ENCODE results near the gene AARS2.
"Not testable (repeated sequence)": the region's sequence is repeated elsewhere in the genome, so short reads cannot be mapped to it uniquely, and the experiment has no call there.

The AARS2 gene

GRCh38 chr6:44312901-44313788 lies at the start of gene AARS2:
Gene AARS2, minus strand, starts transcription at chr6:44313347. Its CDS starts 24 bp downstream, at chr6:44313323.
- intact Hi-C loops (cut with micrococcal nuclease): no loop called here
- H3K4me3 Mint-ChIP-seq: peak within 1 kb of the TSS; percentile 99

GRCh38 chr6:44361947-44362346 lies 48.8 kb upstream of the AARS2 start:
- intact Hi-C loops (cut with micrococcal nuclease): no loop called here
- peaks cover 11% of the 10 kb centered on the region for H3K4me1 Mint-ChIP-seq (ENCODE audit: low read depth)
- no peak overlapping the region for H3K27ac Mint-ChIP-seq
- H3K9me3 Mint-ChIP-seq: peaks cover 5% of the 10 kb centered on the region
- H3K4me3 Mint-ChIP-seq: no peak overlapping the region
- peaks cover 8% of the 10 kb centered on the region for H3K27me3 Mint-ChIP-seq
- H3K36me3 Mint-ChIP-seq (ENCODE audit: low read depth): no peaks in the 10 kb centered on the region

More at GRCh38 chr6:44312901-44313788, at the start of gene AARS2:
- H3K9me3 Mint-ChIP-seq: no peaks in the 10 kb centered on the region
- peak within 1 kb of the TSS; percentile 100 for H3K27ac Mint-ChIP-seq
- H3K36me3 Mint-ChIP-seq (ENCODE audit: low read depth): peaks cover 43% of the 10 kb centered on the region
- H3K27me3 Mint-ChIP-seq: peaks cover 10% of the 10 kb centered on the region
- H3K4me1 Mint-ChIP-seq (ENCODE audit: low read depth): peaks cover 31% of the 10 kb centered on the region

- Mint-ChIP-seq H3K27ac (no peak overlapping the region), H3K9me3 (peaks cover 19% of the 10 kb centered on the region), H3K27me3 (peaks cover 8% of the 10 kb centered on the region), H3K4me3 (no peak overlapping the region), H3K4me1 (ENCODE audit: low read depth) (peaks cover 20% of the 10 kb centered on the region), H3K36me3 (ENCODE audit: low read depth) (no peaks in the 10 kb centered on the region)
- intact Hi-C loops (cut with micrococcal nuclease): no loop called here
Measured at GRCh38 chr6:44359973-44360372, 46.8 kb upstream of the AARS2 start.

- intact Hi-C loops (cut with micrococcal nuclease): no loop called here
- H3K4me3 Mint-ChIP-seq: no peak overlapping the region
- H3K36me3 Mint-ChIP-seq (ENCODE audit: low read depth): no peaks in the 10 kb centered on the region
- H3K4me1 Mint-ChIP-seq (ENCODE audit: low read depth): peaks cover 13% of the 10 kb centered on the region
- peaks cover 4% of the 10 kb centered on the region for H3K27me3 Mint-ChIP-seq
- peaks cover 19% of the 10 kb centered on the region for H3K9me3 Mint-ChIP-seq
- no peak overlapping the region for H3K27ac Mint-ChIP-seq
Measured at GRCh38 chr6:44356487-44356886, 43.3 kb upstream of the AARS2 start.

GRCh38 chr6:44355640-44356039 lies 42.5 kb upstream of the AARS2 start:
- intact Hi-C loops (cut with micrococcal nuclease): no loop called here
- Mint-ChIP-seq H3K4me3 (no peak overlapping the region), H3K9me3 (peaks cover 19% of the 10 kb centered on the region), H3K36me3 (ENCODE audit: low read depth) (no peaks in the 10 kb centered on the region), H3K4me1 (ENCODE audit: low read depth) (peaks cover 13% of the 10 kb centered on the region), H3K27me3 (peaks cover 4% of the 10 kb centered on the region), H3K27ac (no peak overlapping the region)

GRCh38 chr6:44353336-44353735 lies 40.2 kb upstream of the AARS2 start:
- H3K4me3 Mint-ChIP-seq: no peak overlapping the region
- peaks cover 22% of the 10 kb centered on the region for H3K4me1 Mint-ChIP-seq (ENCODE audit: low read depth)
- H3K27me3 Mint-ChIP-seq: peaks cover 5% of the 10 kb centered on the region
- H3K9me3 Mint-ChIP-seq: peaks cover 19% of the 10 kb centered on the region
- no peak overlapping the region for H3K27ac Mint-ChIP-seq
- H3K36me3 Mint-ChIP-seq (ENCODE audit: low read depth): no peaks in the 10 kb centered on the region
- intact Hi-C loops (cut with micrococcal nuclease): no loop called here

GRCh38 chr6:44352259-44352658 lies 39.1 kb upstream of the AARS2 start:
- intact Hi-C loops (cut with micrococcal nuclease): no loop called here
- H3K27ac Mint-ChIP-seq: no peak overlapping the region
- peaks cover 6% of the 10 kb centered on the region for H3K27me3 Mint-ChIP-seq
- no peak overlapping the region for H3K4me3 Mint-ChIP-seq
- no peaks in the 10 kb centered on the region for H3K36me3 Mint-ChIP-seq (ENCODE audit: low read depth)
- H3K9me3 Mint-ChIP-seq: peaks cover 17% of the 10 kb centered on the region
- peaks cover 21% of the 10 kb centered on the region for H3K4me1 Mint-ChIP-seq (ENCODE audit: low read depth)

- H3K27me3 Mint-ChIP-seq; H3K4me3 Mint-ChIP-seq; H3K4me1 Mint-ChIP-seq (ENCODE audit: low read depth); H3K27ac Mint-ChIP-seq; H3K36me3 Mint-ChIP-seq (ENCODE audit: low read depth); intact Hi-C loops (cut with micrococcal nuclease); H3K9me3 Mint-ChIP-seq: not testable (repeated sequence)
Measured at GRCh38 chr6:44350650-44350994, 37.5 kb upstream of the AARS2 start.

- Mint-ChIP-seq H3K27ac (no peak overlapping the region), H3K27me3 (peaks cover 4% of the 10 kb centered on the region), H3K9me3 (no peaks in the 10 kb centered on the region), H3K36me3 (ENCODE audit: low read depth) (no peaks in the 10 kb centered on the region), H3K4me3 (no peak overlapping the region), H3K4me1 (ENCODE audit: low read depth) (peaks cover 9% of the 10 kb centered on the region)
- intact Hi-C loops (cut with micrococcal nuclease): no loop called here
Measured at GRCh38 chr6:44349904-44350649, 36.9 kb upstream of the AARS2 start.

- H3K9me3 Mint-ChIP-seq; H3K36me3 Mint-ChIP-seq (ENCODE audit: low read depth); intact Hi-C loops (cut with micrococcal nuclease); H3K27ac Mint-ChIP-seq; H3K4me3 Mint-ChIP-seq: not testable (repeated sequence)
- peaks cover 27% of the 10 kb centered on the region for H3K4me1 Mint-ChIP-seq (ENCODE audit: low read depth)
- H3K27me3 Mint-ChIP-seq: peaks cover 29% of the 10 kb centered on the region
Measured at GRCh38 chr6:44346818-44347217, 33.7 kb upstream of the AARS2 start.

GRCh38 chr6:44342489-44342888 lies 29.3 kb upstream of the AARS2 start, which contains the start of gene SPATS1:
Gene SPATS1, plus strand, starts transcription at chr6:44342650. Its CDS starts 446 bp downstream, at chr6:44343096.
- Mint-ChIP-seq H3K9me3 (no peaks in the 10 kb centered on the region), H3K4me3 (peak within 1 kb of the TSS; percentile 61), H3K4me1 (ENCODE audit: low read depth) (peaks cover 23% of the 10 kb centered on the region), H3K27me3 (peaks cover 30% of the 10 kb centered on the region), H3K36me3 (ENCODE audit: low read depth) (no peaks in the 10 kb centered on the region), H3K27ac (no peak within 1 kb of the TSS)
- intact Hi-C loops (cut with micrococcal nuclease): no loop called here

GRCh38 chr6:44342052-44342451 lies 28.9 kb upstream of the AARS2 start:
- H3K27ac Mint-ChIP-seq: no peak overlapping the region
- H3K4me1 Mint-ChIP-seq (ENCODE audit: low read depth): peaks cover 23% of the 10 kb centered on the region
- H3K27me3 Mint-ChIP-seq: peaks cover 30% of the 10 kb centered on the region
- H3K36me3 Mint-ChIP-seq (ENCODE audit: low read depth): no peaks in the 10 kb centered on the region
- intact Hi-C loops (cut with micrococcal nuclease): no loop called here
- no peaks in the 10 kb centered on the region for H3K9me3 Mint-ChIP-seq
- peak overlapping the region; percentile 61 for H3K4me3 Mint-ChIP-seq

- Mint-ChIP-seq H3K27me3 (peaks cover 31% of the 10 kb centered on the region), H3K36me3 (ENCODE audit: low read depth) (no peaks in the 10 kb centered on the region), H3K9me3 (no peaks in the 10 kb centered on the region), H3K27ac (no peak overlapping the region), H3K4me3 (no peak overlapping the region), H3K4me1 (ENCODE audit: low read depth) (peaks cover 23% of the 10 kb centered on the region)
- intact Hi-C loops (cut with micrococcal nuclease): no loop called here
Measured at GRCh38 chr6:44341095-44341890, 28.1 kb upstream of the AARS2 start.

Measured in dendritic cell treated with granulocyte-macrophage colony-stimulating factor and Interleukin-4, amounts not matched to agents 40 ng/mL and 50 ng/mL, for 4 days (primary cell).